Gastrocnemius medialis (tissue), 4 donors: ENCODE data around the gene CYGB.

Experiments used
- CTCF ChIP-seq, 5 experiments: fragments of 450-650 bp in 3 of 5; fragments of 200-600 bp in 2 of 5; sonication (generic) in 2 of 5; IDR thresholded peaks in 4 of 5; conservative IDR thresholded peaks in 1 of 5; 1 replicate in 4 of 5; 2 replicates in 1 of 5; pipeline ENCODE4 v1.5.1; 2016 to 2019; ENCODE audit warnings: antibody characterized with exemption in 5 of 5, mild to moderate bottlenecking in 3 of 5, moderate library complexity in 3 of 5
- POLR2A ChIP-seq, 2 donors: fragments of 450-650 bp; IDR thresholded peaks; one replicate each; pipeline ENCODE4 v1.6.1; 2017; ENCODE audit warnings: antibody characterized with exemption in 2 of 2, mild to moderate bottlenecking in 2 of 2, moderate library complexity in 2 of 2

DNA sequence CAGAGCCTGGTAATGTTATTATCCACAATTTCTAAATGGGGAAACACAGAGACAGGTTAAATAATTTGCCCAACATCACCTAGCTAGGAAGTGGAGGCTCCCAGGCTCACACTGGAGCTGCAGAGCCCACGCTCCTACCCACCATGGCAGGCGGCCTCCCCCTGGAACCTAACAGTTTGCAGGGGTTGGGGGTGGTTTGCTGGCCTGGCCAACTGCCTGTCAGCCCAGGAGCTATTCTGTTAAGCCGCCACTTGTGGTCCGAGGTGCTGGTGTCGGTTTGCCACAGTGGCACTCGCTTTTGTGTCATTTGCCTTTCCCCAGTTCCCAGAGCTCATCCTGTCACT lies 5.9 kb upstream of the CYGB start:
- TF ChIP-seq CTCF (IDR thresholded peaks at IDR 0.05 in 4 of 5, conservative IDR thresholded peaks at IDR 0.05 in 1 of 5): no peak
- TF ChIP-seq POLR2A (IDR thresholded peaks at IDR 0.05): no peak
